Measurements from ENCODE around the gene PATL1.
A peak's percentile ranks its signal among the peaks of the same experiment; 100 is the strongest.

PATL1 gene

DNA sequence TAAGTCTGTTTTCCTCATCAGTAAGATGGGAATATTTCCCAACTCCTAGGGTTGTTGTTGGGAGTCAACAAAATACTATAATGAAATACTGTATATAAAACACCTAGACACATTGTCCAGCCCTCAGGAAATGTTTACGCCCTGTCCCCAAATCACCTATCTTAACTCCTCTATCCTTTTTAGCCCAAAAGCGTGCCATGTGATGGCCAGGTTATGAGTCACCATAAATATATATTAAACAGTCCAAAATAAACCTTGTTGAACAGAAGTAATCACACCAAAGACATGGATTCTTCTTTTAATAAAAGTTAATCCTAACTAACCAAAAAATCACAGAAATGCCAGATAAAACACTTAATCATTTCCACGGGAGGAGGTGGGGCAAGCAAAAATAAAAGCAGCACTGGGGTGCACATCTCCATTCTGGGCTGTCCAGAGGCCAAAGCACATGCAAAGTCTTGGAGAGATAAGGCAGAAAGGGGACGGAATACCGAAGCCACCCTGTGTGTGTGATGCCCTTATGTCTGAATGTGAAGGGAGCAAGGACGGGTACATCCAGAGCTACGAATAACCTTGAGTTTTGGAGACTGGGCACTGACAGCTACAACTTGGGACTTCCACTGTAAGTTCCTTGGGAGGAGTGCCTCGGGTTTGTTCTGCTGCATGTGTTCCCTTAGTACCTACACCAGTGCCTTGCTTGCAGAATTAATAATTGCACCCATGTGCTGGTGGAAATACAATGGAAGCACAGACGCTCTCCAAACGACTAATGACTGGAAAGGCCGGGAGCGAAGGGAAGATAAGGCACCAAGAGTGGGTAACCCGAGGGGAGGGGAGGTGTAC is 54.3 kb downstream of the PATL1 start:
- Histone ChIP-seq H3K4me1 (ENCODE audit: control insufficient read depth, insufficient read depth, low read length) (peaks cover 37% of the 10 kb centered on the region), H3K27me3 (replicated peaks; ENCODE audit: control insufficient read depth, insufficient read depth, low read length) (no peaks in the 10 kb centered on the region), H3K9me3 (ENCODE audit: control insufficient read depth, low read length) (no peaks in the 10 kb centered on the region), H3K9ac (ENCODE audit: low read length) (peak overlapping the region; percentile 95), H3K4me3 (ENCODE audit: low read length) (peak overlapping the region; percentile 95), H3K36me3 (ENCODE audit: control insufficient read depth, insufficient read depth, low read length, severe bottlenecking) (peaks cover 11% of the 10 kb centered on the region)
- DNase-seq (ENCODE audit: low read depth) = peak; percentile 25

DNA sequence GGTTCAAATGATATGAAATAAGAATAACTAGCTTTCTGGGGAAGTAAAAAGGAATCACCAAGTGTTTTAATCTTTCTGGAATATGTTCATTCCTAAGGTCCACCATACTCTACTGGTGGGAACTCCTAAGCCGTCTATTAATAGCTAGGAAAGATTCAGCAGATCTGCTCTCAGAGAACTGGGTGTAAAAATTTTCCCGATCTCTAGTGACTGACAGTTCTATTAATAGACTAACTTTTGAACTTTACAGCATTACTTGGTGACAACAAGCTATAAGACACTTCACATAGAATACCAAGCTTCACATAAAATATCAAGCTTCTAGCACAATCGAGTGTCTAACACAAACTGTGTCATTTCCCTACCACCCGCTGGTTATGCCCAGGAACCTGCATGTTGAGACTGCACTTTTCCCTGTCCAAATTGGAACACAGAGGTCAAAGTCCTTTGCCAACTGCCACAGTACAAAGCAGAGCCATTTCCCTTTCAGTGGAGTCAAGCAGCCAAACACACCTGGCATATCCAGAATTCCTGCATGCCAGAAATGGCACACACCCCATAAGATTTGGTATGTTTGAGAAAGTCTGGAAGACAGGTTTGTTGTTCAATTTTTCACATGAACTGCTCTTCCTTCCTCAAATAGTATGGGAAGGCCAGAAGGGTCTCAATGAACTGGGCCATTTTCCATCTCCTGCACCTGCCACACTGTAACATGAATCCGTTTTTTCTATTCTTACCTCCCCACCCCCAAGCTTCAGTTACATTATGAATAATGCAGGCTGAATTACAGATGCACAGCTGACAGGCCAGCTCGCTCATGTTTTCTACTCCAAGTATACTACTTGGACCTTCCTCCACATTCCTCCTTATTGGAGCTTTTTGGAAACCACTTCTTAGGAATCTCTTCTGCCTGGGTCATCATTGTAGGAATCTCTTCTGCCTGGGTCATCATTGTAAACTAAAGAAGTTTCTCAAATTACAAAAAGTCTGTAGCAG is 57.0 kb downstream of the PATL1 start:
- H3K4me3 ChIP-seq (ENCODE audit: low read length) = no peak overlapping the region
- DNase-seq (ENCODE audit: low read depth) = peak; percentile 13

DNA sequence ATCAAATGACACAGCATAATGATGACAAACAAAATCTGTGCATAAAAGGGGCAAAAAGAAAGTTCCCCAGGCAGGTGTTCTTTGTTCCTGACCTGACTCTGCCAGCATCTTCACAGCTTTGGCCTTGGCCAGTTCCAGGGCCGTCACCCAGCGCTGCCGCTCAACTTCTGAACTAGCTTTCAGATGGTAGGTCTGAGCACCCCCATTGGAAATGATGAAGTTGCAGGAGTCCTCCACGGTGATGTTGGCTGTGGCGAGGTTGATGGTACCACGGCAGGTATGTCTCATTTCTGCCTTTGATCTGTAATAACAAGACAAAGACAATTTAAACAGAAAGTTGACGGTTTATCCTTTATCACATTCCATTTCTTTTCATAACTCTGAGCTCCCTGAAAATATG is 58.5 kb downstream of the PATL1 start:
- Histone ChIP-seq H3K36me3 (ENCODE audit: control insufficient read depth, insufficient read depth, low read length, severe bottlenecking) (peaks cover 53% of the 10 kb centered on the region), H3K9ac (ENCODE audit: low read length) (no peak overlapping the region), H3K4me3 (ENCODE audit: low read length) (no peak overlapping the region), H3K4me1 (ENCODE audit: control insufficient read depth, insufficient read depth, low read length) (peaks cover 33% of the 10 kb centered on the region), H3K9me3 (ENCODE audit: control insufficient read depth, low read length) (no peaks in the 10 kb centered on the region), H3K27me3 (replicated peaks; ENCODE audit: control insufficient read depth, insufficient read depth, low read length) (no peaks in the 10 kb centered on the region)
- DNase-seq (ENCODE audit: low read depth) = no peak

More for the DNA sequence above, 57.0 kb downstream of the PATL1 start:
- peaks cover 37% of the 10 kb centered on the region for H3K4me1 ChIP-seq (ENCODE audit: control insufficient read depth, insufficient read depth, low read length)
- no peak overlapping the region for H3K9ac ChIP-seq (ENCODE audit: low read length)
- H3K27me3 ChIP-seq (replicated peaks; ENCODE audit: control insufficient read depth, insufficient read depth, low read length) = no peaks in the 10 kb centered on the region
- H3K9me3 ChIP-seq (ENCODE audit: control insufficient read depth, low read length) = no peaks in the 10 kb centered on the region
- peaks cover 37% of the 10 kb centered on the region for H3K36me3 ChIP-seq (ENCODE audit: control insufficient read depth, insufficient read depth, low read length, severe bottlenecking)

DNA sequence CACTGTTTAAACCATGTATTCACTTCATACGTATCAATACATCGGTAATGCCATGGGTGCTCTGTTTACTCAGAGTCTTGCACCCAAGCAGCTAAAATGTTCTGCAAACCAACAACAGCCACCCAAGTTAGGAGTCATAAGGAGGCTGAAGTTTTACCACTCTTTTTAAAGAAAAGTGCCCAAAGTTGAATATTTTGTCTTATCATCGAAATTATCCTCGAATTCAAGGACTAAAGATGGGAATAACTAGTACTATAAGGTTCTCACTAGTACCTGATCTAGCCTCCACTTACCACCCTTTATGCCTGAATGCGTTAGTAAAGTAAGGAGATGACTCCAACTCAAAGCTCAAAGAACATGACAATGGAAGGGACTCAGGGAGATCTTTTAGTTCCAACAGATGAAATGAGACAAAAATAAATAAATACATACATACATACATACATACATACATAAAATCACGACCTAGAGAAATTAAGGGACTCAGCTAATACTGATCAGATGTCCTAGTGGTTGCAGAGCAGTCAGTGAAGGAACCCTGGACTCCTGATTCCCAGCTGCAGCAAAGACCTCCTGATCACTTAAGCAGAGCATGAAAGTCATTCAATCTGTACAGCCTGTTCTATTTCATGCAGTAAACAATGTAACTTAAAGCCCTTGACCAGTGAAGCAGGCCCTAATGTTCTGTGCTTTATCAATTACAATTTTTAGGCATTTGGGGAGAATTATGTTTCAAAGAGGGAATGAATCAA is 61.0 kb downstream of the PATL1 start:
- Histone ChIP-seq H3K36me3 (ENCODE audit: control insufficient read depth, insufficient read depth, low read length, severe bottlenecking) (peaks cover 75% of the 10 kb centered on the region), H3K27me3 (replicated peaks; ENCODE audit: control insufficient read depth, insufficient read depth, low read length) (no peaks in the 10 kb centered on the region), H3K9me3 (ENCODE audit: control insufficient read depth, low read length) (no peaks in the 10 kb centered on the region), H3K4me3 (ENCODE audit: low read length) (no peak overlapping the region), H3K9ac (ENCODE audit: low read length) (no peak overlapping the region), H3K4me1 (ENCODE audit: control insufficient read depth, insufficient read depth, low read length) (peaks cover 19% of the 10 kb centered on the region)
- no peak for DNase-seq (ENCODE audit: low read depth)

DNA sequence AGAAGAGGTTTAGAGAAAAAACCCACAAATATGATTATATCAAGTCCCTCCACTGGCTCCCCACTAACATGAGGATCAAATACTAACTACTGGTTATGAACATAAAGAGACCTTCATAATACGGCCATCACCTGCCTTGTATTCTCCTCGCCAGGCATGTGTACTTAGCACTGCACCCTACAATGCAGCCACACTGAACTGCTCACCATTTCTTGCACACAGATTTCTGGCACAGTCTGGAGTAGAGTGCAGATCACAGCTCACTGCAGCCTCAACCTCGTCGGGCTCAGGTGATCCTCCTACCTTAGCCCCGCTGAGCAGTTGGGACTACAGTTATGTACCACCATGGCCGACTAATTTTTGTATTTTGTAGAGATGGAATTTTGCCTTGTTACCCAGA is 66.4 kb downstream of the PATL1 start:
- peaks cover 11% of the 10 kb centered on the region for H3K4me1 ChIP-seq (ENCODE audit: control insufficient read depth, insufficient read depth, low read length)
- DNase-seq (ENCODE audit: low read depth) = no peak
- H3K9ac ChIP-seq (ENCODE audit: low read length) = no peak overlapping the region
- H3K9me3 ChIP-seq (ENCODE audit: control insufficient read depth, low read length) = no peaks in the 10 kb centered on the region
- H3K4me3 ChIP-seq (ENCODE audit: low read length) = no peak overlapping the region
- H3K36me3 ChIP-seq (ENCODE audit: control insufficient read depth, insufficient read depth, low read length, severe bottlenecking) = peaks cover 97% of the 10 kb centered on the region
- H3K27me3 ChIP-seq (replicated peaks; ENCODE audit: control insufficient read depth, insufficient read depth, low read length) = no peaks in the 10 kb centered on the region

DNA sequence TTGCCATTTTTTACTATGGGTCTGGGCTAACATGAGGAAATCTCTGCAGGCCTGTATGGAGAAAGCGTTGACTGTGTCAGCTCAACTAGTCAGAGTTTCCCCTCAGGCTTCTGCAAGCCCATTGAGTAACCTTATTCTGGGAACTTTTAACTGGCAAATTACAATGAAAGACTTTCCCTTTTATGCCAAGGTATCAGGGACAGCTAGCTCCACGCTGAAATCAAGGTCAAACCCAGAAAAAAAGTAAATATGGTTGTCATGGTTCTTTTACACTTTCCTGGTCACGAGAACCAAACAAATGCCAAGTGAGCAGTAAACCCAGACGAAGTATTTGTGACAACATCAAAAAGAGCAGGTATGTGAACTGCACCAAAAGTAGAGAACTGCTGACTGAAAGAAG is 67.0 kb downstream of the PATL1 start:
- H3K27me3 ChIP-seq (replicated peaks; ENCODE audit: control insufficient read depth, insufficient read depth, low read length) = no peaks in the 10 kb centered on the region
- H3K9ac ChIP-seq (ENCODE audit: low read length) = no peak overlapping the region
- H3K9me3 ChIP-seq (ENCODE audit: control insufficient read depth, low read length) = no peaks in the 10 kb centered on the region
- no peak overlapping the region for H3K4me3 ChIP-seq (ENCODE audit: low read length)
- peaks cover 11% of the 10 kb centered on the region for H3K4me1 ChIP-seq (ENCODE audit: control insufficient read depth, insufficient read depth, low read length)
- no peak for DNase-seq (ENCODE audit: low read depth)
- H3K36me3 ChIP-seq (ENCODE audit: control insufficient read depth, insufficient read depth, low read length, severe bottlenecking) = peaks cover 93% of the 10 kb centered on the region

DNA sequence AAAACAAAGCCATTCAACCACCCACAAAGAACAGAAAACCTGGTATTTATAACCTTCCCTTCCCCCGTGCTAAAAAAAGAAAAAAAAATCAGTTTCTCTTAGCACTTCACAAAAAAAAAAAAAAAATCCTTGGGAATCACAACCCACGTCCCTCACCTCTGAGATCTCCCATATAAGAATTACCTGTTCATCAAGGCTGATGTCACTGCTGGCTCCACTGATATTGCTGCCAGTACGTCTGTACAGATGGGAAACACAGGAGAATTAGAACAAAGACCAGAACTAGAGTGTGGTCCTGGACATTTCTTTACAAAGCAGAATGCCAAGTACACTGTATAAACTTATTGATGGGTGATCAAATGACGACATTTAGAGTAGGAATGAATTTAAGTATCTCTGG is 68.2 kb downstream of the PATL1 start:
- no peaks in the 10 kb centered on the region for H3K27me3 ChIP-seq (replicated peaks; ENCODE audit: control insufficient read depth, insufficient read depth, low read length)
- DNase-seq (ENCODE audit: low read depth) = no peak
- peaks cover 11% of the 10 kb centered on the region for H3K4me1 ChIP-seq (ENCODE audit: control insufficient read depth, insufficient read depth, low read length)
- H3K36me3 ChIP-seq (ENCODE audit: control insufficient read depth, insufficient read depth, low read length, severe bottlenecking) = peaks cover 91% of the 10 kb centered on the region
- H3K9me3 ChIP-seq (ENCODE audit: control insufficient read depth, low read length) = no peaks in the 10 kb centered on the region
- no peak overlapping the region for H3K4me3 ChIP-seq (ENCODE audit: low read length)
- no peak overlapping the region for H3K9ac ChIP-seq (ENCODE audit: low read length)

DNA sequence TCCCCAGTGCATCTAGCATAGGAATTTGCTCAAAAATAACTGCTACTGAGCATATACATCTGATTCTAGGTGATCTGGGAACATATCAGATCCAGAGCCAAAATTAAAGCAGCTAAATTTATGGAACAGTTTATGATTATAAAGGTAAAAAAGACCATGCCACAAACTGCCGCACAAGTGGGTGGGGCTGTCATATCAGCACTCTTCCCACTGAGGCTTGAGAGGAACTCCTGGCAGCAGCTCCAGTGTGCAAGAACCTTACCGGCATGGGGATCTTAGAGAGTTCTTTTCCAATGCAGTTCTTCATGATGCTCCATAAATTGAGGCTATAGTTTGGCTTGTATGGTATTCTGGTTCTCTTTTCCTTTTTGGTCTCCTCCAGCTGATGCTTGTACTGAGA is 68.6 kb downstream of the PATL1 start:
- Histone ChIP-seq H3K36me3 (ENCODE audit: control insufficient read depth, insufficient read depth, low read length, severe bottlenecking) (peaks cover 91% of the 10 kb centered on the region), H3K9me3 (ENCODE audit: control insufficient read depth, low read length) (no peaks in the 10 kb centered on the region), H3K4me3 (ENCODE audit: low read length) (no peak overlapping the region), H3K4me1 (ENCODE audit: control insufficient read depth, insufficient read depth, low read length) (peaks cover 11% of the 10 kb centered on the region), H3K27me3 (replicated peaks; ENCODE audit: control insufficient read depth, insufficient read depth, low read length) (no peaks in the 10 kb centered on the region), H3K9ac (ENCODE audit: low read length) (no peak overlapping the region)
- DNase-seq (ENCODE audit: low read depth) = no peak

DNA sequence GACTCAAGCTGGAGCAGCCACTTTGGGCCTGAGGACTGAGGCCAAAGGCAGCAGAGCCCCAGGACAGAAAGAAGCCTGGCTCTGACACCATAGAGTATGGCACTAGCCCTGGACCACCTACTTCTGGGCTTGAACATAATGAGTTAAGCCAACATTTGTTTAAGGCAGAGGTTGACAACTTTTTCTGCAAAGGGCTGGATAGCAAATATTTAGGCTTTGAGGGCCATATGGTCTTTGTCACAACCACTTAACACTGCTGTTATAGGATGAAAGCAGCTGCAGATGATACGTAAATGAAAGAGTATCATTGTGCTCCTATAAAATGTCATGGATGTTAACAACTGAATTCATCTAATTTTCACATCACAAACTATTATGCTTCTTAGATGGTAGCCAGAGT is 69.9 kb downstream of the PATL1 start:
- H3K4me1 ChIP-seq (ENCODE audit: control insufficient read depth, insufficient read depth, low read length) = peaks cover 11% of the 10 kb centered on the region
- H3K4me3 ChIP-seq (ENCODE audit: low read length) = no peak overlapping the region
- H3K27me3 ChIP-seq (replicated peaks; ENCODE audit: control insufficient read depth, insufficient read depth, low read length) = no peaks in the 10 kb centered on the region
- H3K9me3 ChIP-seq (ENCODE audit: control insufficient read depth, low read length) = no peaks in the 10 kb centered on the region
- no peak overlapping the region for H3K9ac ChIP-seq (ENCODE audit: low read length)
- peaks cover 92% of the 10 kb centered on the region for H3K36me3 ChIP-seq (ENCODE audit: control insufficient read depth, insufficient read depth, low read length, severe bottlenecking)
- DNase-seq (ENCODE audit: low read depth) = no peak

All from adipocyte (in vitro differentiated cells).